ENCODE results near the gene POLR3B.

DNA sequence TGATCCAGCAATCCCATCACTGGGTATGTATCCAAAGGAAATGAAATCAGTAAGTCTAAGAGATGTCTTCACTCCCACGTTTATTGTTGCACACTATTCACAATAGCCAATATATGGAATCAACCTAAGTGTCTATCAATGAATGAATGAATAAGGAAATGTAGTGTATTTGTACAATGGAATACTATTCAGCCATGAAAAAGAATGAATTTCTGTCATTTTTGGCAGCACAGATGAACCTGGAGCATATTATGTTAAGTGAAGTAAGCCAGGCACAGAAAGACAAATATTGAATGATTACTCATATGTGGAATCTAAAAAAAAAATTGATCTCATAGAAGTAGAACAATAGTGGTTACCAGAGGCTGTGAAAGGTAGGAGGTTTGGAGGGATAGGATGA, 194.7 kb downstream of the POLR3B start:
- TF ChIP-seq, protein P1, sequence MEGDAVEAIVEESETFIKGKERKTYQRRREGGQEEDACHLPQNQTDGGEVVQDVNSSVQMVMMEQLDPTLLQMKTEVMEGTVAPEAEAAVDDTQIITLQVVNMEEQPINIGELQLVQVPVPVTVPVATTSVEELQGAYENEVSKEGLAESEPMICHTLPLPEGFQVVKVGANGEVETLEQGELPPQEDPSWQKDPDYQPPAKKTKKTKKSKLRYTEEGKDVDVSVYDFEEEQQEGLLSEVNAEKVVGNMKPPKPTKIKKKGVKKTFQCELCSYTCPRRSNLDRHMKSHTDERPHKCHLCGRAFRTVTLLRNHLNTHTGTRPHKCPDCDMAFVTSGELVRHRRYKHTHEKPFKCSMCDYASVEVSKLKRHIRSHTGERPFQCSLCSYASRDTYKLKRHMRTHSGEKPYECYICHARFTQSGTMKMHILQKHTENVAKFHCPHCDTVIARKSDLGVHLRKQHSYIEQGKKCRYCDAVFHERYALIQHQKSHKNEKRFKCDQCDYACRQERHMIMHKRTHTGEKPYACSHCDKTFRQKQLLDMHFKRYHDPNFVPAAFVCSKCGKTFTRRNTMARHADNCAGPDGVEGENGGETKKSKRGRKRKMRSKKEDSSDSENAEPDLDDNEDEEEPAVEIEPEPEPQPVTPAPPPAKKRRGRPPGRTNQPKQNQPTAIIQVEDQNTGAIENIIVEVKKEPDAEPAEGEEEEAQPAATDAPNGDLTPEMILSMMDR (conservative IDR thresholded peaks at IDR 0.05; ENCODE audit: low read depth, low read length), result no peak
- no peak for TF ChIP-seq EZH2 (IDR thresholded peaks at IDR 0.05; ENCODE audit: borderline replicate concordance, low read depth, low read length, poor library complexity, severe bottlenecking)
